ENCODE results near the gene FZD4. TPM values are rescaled to one million over a fixed set of nuclear protein-coding genes. Genes with fewer than 3 reads are reported as not detected.
A peak's percentile ranks its signal among the peaks of the same experiment; 100 is the strongest.

Gene FZD4
- total RNA-seq, 6 experiments from 2014 or later: 12.5 to 26.1 (median 17.1) TPM

DNA sequence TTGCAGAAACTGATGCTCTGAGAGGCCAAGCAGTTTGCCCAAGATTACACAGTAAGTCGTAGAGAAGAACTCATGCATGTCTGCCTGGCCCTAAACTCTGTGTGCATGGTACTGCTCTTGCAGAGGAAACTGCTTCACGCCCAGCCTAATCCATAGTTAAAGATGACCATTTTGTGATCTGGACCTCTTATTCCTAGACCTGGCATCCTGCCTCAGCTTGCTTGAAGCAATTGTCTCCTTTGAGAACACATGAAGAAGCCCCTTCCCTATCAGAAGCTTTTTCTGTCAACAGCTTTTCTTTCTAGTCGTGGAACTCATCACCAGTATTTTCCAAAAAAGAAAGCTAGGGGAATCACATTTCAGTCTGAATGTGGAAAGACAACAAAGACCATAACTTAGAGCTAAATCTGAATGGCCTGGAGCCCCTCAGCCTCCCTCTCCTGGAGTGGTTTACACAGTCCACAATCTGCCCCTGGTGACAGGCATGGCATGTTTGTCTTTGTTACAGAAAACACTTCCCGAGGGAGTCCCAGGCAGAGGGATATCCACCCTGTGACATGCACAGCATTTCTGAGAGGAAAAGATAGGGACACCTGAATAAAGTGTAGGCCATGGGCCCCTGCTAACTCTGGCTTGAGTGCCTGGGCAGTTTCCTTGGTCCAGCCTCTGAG, 2.9 kb upstream of the FZD4 start:
- intact Hi-C loops (cut with DNase I): no loop called here
- no peak for DNase-seq
- TF ChIP-seq POLR2A (IDR thresholded peaks at IDR 0.05): no peak
- TF ChIP-seq, protein P1, sequence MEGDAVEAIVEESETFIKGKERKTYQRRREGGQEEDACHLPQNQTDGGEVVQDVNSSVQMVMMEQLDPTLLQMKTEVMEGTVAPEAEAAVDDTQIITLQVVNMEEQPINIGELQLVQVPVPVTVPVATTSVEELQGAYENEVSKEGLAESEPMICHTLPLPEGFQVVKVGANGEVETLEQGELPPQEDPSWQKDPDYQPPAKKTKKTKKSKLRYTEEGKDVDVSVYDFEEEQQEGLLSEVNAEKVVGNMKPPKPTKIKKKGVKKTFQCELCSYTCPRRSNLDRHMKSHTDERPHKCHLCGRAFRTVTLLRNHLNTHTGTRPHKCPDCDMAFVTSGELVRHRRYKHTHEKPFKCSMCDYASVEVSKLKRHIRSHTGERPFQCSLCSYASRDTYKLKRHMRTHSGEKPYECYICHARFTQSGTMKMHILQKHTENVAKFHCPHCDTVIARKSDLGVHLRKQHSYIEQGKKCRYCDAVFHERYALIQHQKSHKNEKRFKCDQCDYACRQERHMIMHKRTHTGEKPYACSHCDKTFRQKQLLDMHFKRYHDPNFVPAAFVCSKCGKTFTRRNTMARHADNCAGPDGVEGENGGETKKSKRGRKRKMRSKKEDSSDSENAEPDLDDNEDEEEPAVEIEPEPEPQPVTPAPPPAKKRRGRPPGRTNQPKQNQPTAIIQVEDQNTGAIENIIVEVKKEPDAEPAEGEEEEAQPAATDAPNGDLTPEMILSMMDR (IDR thresholded peaks at IDR 0.05): no peak
- Histone ChIP-seq H3K4me1 (peaks cover 0 to 7% (median 0%) of the 10 kb centered on the region in 4 donors), H3K9me3 (no peaks in the 10 kb centered on the region), H3K4me3 (no peak overlapping the region), H3K27ac (no peak overlapping the region), H3K36me3 (no peaks in the 10 kb centered on the region), H3K27me3 (no peaks in the 10 kb centered on the region)
- no peak for ATAC-seq
- 74% methylated on average over 4 of the region's 4 CpGs for WGBS (ENCODE audit: insufficient coverage, low coverage, low lambda C conversion rate, missing lambda C conversion rate)

DNA sequence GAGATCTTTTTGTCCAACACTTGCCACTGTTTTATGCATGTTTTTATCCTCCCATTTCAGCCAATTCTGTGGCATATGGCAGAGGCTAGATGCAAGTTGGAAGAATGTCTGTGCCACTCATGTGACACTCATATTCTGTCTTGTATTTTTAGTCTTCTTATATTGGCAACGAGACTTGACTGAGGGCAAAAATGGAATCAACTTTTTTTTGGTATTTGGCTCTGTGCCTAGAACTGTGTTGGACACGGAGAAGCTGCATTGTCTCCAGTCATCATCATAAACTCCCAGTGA, 1.7 kb upstream of the FZD4 start:
- TF ChIP-seq POLR2A (IDR thresholded peaks at IDR 0.05): no peak
- TF ChIP-seq, protein P1 (IDR thresholded peaks at IDR 0.05): no peak
- Histone ChIP-seq H3K27me3 (no peaks in the 10 kb centered on the region), H3K4me1 (peaks cover 0 to 7% (median 0%) of the 10 kb centered on the region in 4 donors), H3K4me3 (peak overlapping the region in 1 of 3 donors; percentile 85), H3K36me3 (peaks cover 0 to 2% (median 0%) of the 10 kb centered on the region in 4 donors), H3K9me3 (no peaks in the 10 kb centered on the region), H3K27ac (no peak overlapping the region)
- no peak for DNase-seq
- WGBS (ENCODE audit: insufficient coverage, low coverage, low lambda C conversion rate, missing lambda C conversion rate): 25% methylated on average over 2 of the region's 2 CpGs
- ATAC-seq: no peak
- intact Hi-C loops (cut with DNase I): no loop called here

DNA sequence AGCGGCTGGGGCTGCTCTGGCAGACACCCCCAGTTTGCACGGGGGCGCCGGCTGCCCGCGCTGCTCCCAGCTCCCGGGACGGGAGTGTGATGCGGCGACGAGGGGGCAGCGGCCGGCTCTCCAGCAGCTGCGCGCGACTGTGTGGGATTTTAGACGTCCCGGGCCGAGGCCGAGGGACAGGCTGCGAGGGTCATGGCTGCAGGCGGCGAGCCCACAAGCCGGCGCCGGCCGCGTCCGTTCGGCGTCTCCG, 159 bp downstream of the FZD4 start:
- no peaks in the 10 kb centered on the region for H3K27me3 ChIP-seq

DNA sequence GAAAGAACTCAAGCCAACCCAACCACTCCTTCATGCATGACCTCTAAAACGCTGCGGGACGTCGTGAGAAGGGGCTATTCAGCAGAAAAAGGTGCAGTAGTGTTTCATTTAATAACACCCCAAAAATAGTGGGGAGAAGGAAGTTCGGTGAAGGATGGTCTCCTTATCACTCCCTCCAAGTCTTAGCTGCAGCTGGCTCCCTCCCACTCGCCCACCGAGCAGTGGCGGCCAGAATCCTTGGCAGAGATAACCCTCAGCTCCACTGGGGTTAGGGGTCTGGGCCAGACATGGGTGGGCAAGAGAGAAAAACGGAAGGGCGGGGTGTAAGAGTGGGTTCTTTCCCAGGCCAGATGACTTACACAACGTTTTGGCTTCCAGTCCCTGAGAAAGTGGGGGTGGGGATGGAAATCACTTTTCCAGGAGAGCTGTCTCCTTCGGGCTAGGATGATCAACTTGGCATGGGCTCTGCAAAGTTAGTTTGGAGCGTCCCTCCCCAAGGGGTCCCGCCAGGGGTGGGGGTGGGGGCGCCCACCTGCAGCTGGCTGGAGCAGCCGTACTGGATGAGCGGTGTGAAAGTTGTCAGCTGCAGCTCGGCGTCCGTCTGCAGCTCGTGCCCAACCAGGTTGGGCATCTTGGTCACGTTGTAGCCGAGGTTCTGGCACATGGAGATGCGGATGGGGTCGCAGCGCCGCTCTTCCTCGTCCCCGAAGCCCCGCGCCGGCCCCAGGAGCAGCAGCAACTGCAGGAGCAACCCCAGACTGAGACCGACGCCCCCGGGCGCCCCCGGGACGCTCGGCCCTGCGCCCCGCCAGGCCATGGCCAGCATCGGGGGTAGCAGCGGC, 705 bp downstream of the FZD4 start:
- 3% methylated on average over 24 of the region's 43 CpGs for WGBS (ENCODE audit: insufficient coverage, low coverage, low lambda C conversion rate, missing lambda C conversion rate)
- no peaks in the 10 kb centered on the region for H3K9me3 ChIP-seq
- peaks cover 0 to 7% (median 0%) of the 10 kb centered on the region in 4 donors for H3K4me1 ChIP-seq
- no peak for TF ChIP-seq POLR2A (IDR thresholded peaks at IDR 0.05)
- TF ChIP-seq, protein P1 (IDR thresholded peaks at IDR 0.05): no peak
- intact Hi-C loops (cut with DNase I): no loop called here
- H3K27ac ChIP-seq: peak overlapping the region; percentile 74 to 79 (median 79)
- no peaks in the 10 kb centered on the region for H3K27me3 ChIP-seq
- peak in 2 of 4 donors; percentile 3 to 4 for ATAC-seq
- peak in 2 of 3 donors; percentile 35 to 61 for DNase-seq
- H3K36me3 ChIP-seq: peaks cover 0 to 7% (median 0%) of the 10 kb centered on the region in 4 donors
- peak overlapping the region; percentile 81 to 86 (median 85) for H3K4me3 ChIP-seq

More for the DNA sequence above, 159 bp downstream of the FZD4 start:
- peak overlapping the region; percentile 74 to 79 (median 79) for H3K27ac ChIP-seq
- H3K36me3 ChIP-seq: peaks cover 0 to 7% (median 0%) of the 10 kb centered on the region in 4 donors
- no peak for DNase-seq
- peak overlapping the region; percentile 81 to 86 (median 85) for H3K4me3 ChIP-seq
- ATAC-seq: no peak
- WGBS (ENCODE audit: insufficient coverage, low coverage, low lambda C conversion rate, missing lambda C conversion rate): 0% methylated on average over 4 of the region's 32 CpGs
- no peaks in the 10 kb centered on the region for H3K9me3 ChIP-seq
- intact Hi-C loops (cut with DNase I): no loop called here
- TF ChIP-seq POLR2A (IDR thresholded peaks at IDR 0.05): no peak
- TF ChIP-seq, protein P1 (IDR thresholded peaks at IDR 0.05): no peak
- peaks cover 0 to 7% (median 0%) of the 10 kb centered on the region in 4 donors for H3K4me1 ChIP-seq
